C4-2B (cell line): Measurements from ENCODE around the gene ZFR2.

ENCODE experiments used
- CTCF ChIP-seq: fragments of 450-650 bp; conservative IDR thresholded peaks from 2 replicates; pipeline ENCODE4 v1.5.1; 2017; ENCODE audit warnings: mild to moderate bottlenecking
- ZFX ChIP-seq: fragments of 450-650 bp; IDR thresholded peaks from 2 replicates; pipeline ENCODE4 v1.6.1; 2017

GRCh38 chr19:3852614-3853254, 16.1 kb downstream of the ZFR2 start:
- no peak for TF ChIP-seq CTCF
- no peak for TF ChIP-seq ZFX
